Measurements from ENCODE around the gene HERC3.

GRCh38 chr4:88690355-88690754 lies 98.1 kb downstream of the HERC3 start:
- TF ChIP-seq CTCF (conservative IDR thresholded peaks at IDR 0.05; ENCODE audit: low read depth in 2 of 2) (no peak), POLR2AphosphoS5 (IDR thresholded peaks at IDR 0.05; ENCODE audit: low read depth) (no peak), EZH2 (IDR thresholded peaks at IDR 0.05; ENCODE audit: low read depth, unreplicated experiment) (no peak), REST (IDR thresholded peaks at IDR 0.05; ENCODE audit: unreplicated experiment) (no peak), JUNB (IDR thresholded peaks at IDR 0.05; ENCODE audit: unreplicated experiment) (no peak), ZNF331 (CRISPR knock-in tag; IDR thresholded peaks at IDR 0.05; ENCODE audit: low read depth) (no peak)
